Right cardiac atrium (tissue), 5 donors: Measurements from ENCODE around the gene LRP1B. TPM values are rescaled to one million over a fixed set of nuclear protein-coding genes. Genes with fewer than 3 reads are reported as not detected.

Source experiments
- ATAC-seq, 2 donors: fragments of 200-7000 bp; cut with Tn5 transposase; one replicate each; pipeline versions ENCODE4 v1.8.0 to v1.9.1; 2020; ENCODE audit warnings: moderate library complexity in 2 of 2, mild to moderate bottlenecking in 1 of 2
- DNase-seq, 3 donors: peaks; one replicate each; pipeline ENCODE4 v3.0.0-alpha.2; 2020
- H3K27ac ChIP-seq: one replicate; pipeline ENCODE4 v1.5.1; 2013; ENCODE audit warnings: mild to moderate bottlenecking, low read length, control low read depth, moderate library complexity
- H3K27me3 ChIP-seq: one replicate; pipeline ENCODE4 v1.6.1; 2013; ENCODE audit not compliant: control insufficient read depth, insufficient read depth
- H3K4me1 ChIP-seq: one replicate; pipeline ENCODE4 v1.6.1; 2013; ENCODE audit warnings: low read length; ENCODE audit not compliant: control insufficient read depth, insufficient read depth
- H3K4me3 ChIP-seq: one replicate; pipeline ENCODE4 v1.5.1; 2013; ENCODE audit warnings: low read length, control low read depth
- H3K9me3 ChIP-seq: one replicate; pipeline ENCODE4 v1.6.1; 2013; ENCODE audit warnings: low read length; ENCODE audit not compliant: control insufficient read depth
- WGBS: extraction: QIAGEN DNeasy Blood & Tissue Kit; methylation state at CpG from one replicate; pipeline ENCODE4 v1.1.7; 2013; 5-methylcytosine and 5-hydroxymethylcytosine counted together
- intact Hi-C, 4 donors: fragments of 100-400 bp; cut with DNase I; formaldehyde crosslinking; loops; one replicate each; pipeline versions ENCODE4 v1.11.0 to v1.14.0; 2022 to 2023
- polyA plus RNA-seq: library from polyadenylated mRNA; stranded (reverse); fragments of 200-250 nt; gene quantifications from one replicate; pipeline ENCODE4 v1.2.3, GENCODE V29; 2013
- total RNA-seq, 4 donors: library from RNA; stranded (reverse); fragmentation: NEBNext Ultra II Directional; extraction: Animal tissue kit (Norgen Biotek cat#: 25700); gene quantifications; one replicate each; pipeline ENCODE4 v1.2.1, GENCODE V29; 2021
- donor health status: healthy with polysubstance abuse.
- donor health status: DM: no; HTN: yes; CAD: no.
- donor health status: DM: no; HTN: no; CAD: no.
- donor health status: DM: no; HTN: yes; CAD: no; lungs with severe emphysema.
- donor health status: DM: yes; HTN: yes; CAD: no.

The LRP1B gene
- total and polyA plus RNA-seq, 5 donors, result 0.21 to 1.8 (median 0.34) TPM

GRCh38 chr2:141888987-141889555 is 241.7 kb downstream of the LRP1B start:
- DNase-seq (no peak), ATAC-seq (no peak)
- Histone ChIP-seq H3K4me1 (no peaks in the 10 kb centered on the region), H3K27me3 (no peaks in the 10 kb centered on the region), H3K4me3 (no peak overlapping the region), H3K27ac (no peak overlapping the region), H3K9me3 (no peaks in the 10 kb centered on the region)
- 75% methylated on average over 1 of the region's 1 CpG for WGBS
- intact Hi-C loops, result no loop called here

- Histone ChIP-seq H3K27me3 (no peaks in the 10 kb centered on the region), H3K4me1 (no peaks in the 10 kb centered on the region), H3K27ac (no peak overlapping the region), H3K9me3 (no peaks in the 10 kb centered on the region), H3K4me3 (no peak overlapping the region)
- WGBS, result 58% methylated on average over 3 of the region's 3 CpGs
- no peak for ATAC-seq
- intact Hi-C loops, result no loop called here
- no peak for DNase-seq
Observed at GRCh38 chr2:141887363-141887762, 243.5 kb downstream of the LRP1B start.

GRCh38 chr2:141878016-141878415 is 252.8 kb downstream of the LRP1B start:
- Histone ChIP-seq H3K4me1 (no peaks in the 10 kb centered on the region), H3K27ac (no peak overlapping the region), H3K9me3 (no peaks in the 10 kb centered on the region), H3K4me3 (no peak overlapping the region), H3K27me3 (no peaks in the 10 kb centered on the region)
- ATAC-seq (no peak), DNase-seq (no peak)
- intact Hi-C loops, result no loop called here
- 93% methylated on average over 1 of the region's 1 CpG for WGBS

GRCh38 chr2:141871913-141872634 is 258.7 kb downstream of the LRP1B start:
- DNase-seq, result no peak
- Histone ChIP-seq H3K27me3 (no peaks in the 10 kb centered on the region), H3K4me3 (no peak overlapping the region), H3K27ac (no peak overlapping the region), H3K9me3 (no peaks in the 10 kb centered on the region), H3K4me1 (no peaks in the 10 kb centered on the region)
- WGBS, result 44% methylated on average over 3 of the region's 3 CpGs
- ATAC-seq, result no peak
- intact Hi-C loops, result no loop called here

GRCh38 chr2:141869572-141869971 is 261.2 kb downstream of the LRP1B start:
- Histone ChIP-seq H3K4me3 (no peak overlapping the region), H3K27me3 (no peaks in the 10 kb centered on the region), H3K9me3 (no peaks in the 10 kb centered on the region), H3K27ac (no peak overlapping the region), H3K4me1 (no peaks in the 10 kb centered on the region)
- 88% methylated on average over 1 of the region's 1 CpG for WGBS
- no peak for ATAC-seq
- intact Hi-C loops, result no loop called here
- no peak for DNase-seq

- intact Hi-C loops, result no loop called here
- Histone ChIP-seq H3K27me3 (no peaks in the 10 kb centered on the region), H3K27ac (no peak overlapping the region), H3K9me3 (no peaks in the 10 kb centered on the region), H3K4me1 (no peaks in the 10 kb centered on the region), H3K4me3 (no peak overlapping the region)
- DNase-seq (no peak), ATAC-seq (no peak)
Observed at GRCh38 chr2:141863964-141864363, 266.9 kb downstream of the LRP1B start.

- no peak for DNase-seq
- no peak overlapping the region for H3K27ac ChIP-seq
- no peaks in the 10 kb centered on the region for H3K9me3 ChIP-seq
- H3K27me3 ChIP-seq, result no peaks in the 10 kb centered on the region
- no peaks in the 10 kb centered on the region for H3K4me1 ChIP-seq
- no peak for ATAC-seq
- H3K4me3 ChIP-seq, result no peak overlapping the region
- 81% methylated on average over 5 of the region's 5 CpGs for WGBS
- intact Hi-C loops, result no loop called here
Observed at GRCh38 chr2:141856215-141856919, 274.4 kb downstream of the LRP1B start.

GRCh38 chr2:141848191-141848590 is 282.6 kb downstream of the LRP1B start:
- H3K9me3 ChIP-seq, result no peaks in the 10 kb centered on the region
- H3K27me3 ChIP-seq, result no peaks in the 10 kb centered on the region
- 79% methylated on average over 1 of the region's 1 CpG for WGBS
- H3K4me3 ChIP-seq, result no peak overlapping the region
- H3K27ac ChIP-seq, result no peak overlapping the region
- ATAC-seq (no peak), DNase-seq (no peak)
- no peaks in the 10 kb centered on the region for H3K4me1 ChIP-seq
- intact Hi-C loops, result no loop called here

- Histone ChIP-seq H3K27me3 (no peaks in the 10 kb centered on the region), H3K27ac (no peak overlapping the region), H3K4me1 (no peaks in the 10 kb centered on the region), H3K4me3 (no peak overlapping the region), H3K9me3 (no peaks in the 10 kb centered on the region)
- ATAC-seq (no peak), DNase-seq (no peak)
- WGBS, result 84% methylated on average over 2 of the region's 2 CpGs
- intact Hi-C loops, result no loop called here
Observed at GRCh38 chr2:141844231-141844630, 286.6 kb downstream of the LRP1B start.

- 77% methylated on average over 1 of the region's 1 CpG for WGBS
- intact Hi-C loops, result no loop called here
- no peak overlapping the region for H3K27ac ChIP-seq
- no peaks in the 10 kb centered on the region for H3K4me1 ChIP-seq
- DNase-seq, result no peak
- no peak overlapping the region for H3K4me3 ChIP-seq
- no peak for ATAC-seq
- H3K9me3 ChIP-seq, result no peaks in the 10 kb centered on the region
- H3K27me3 ChIP-seq, result no peaks in the 10 kb centered on the region
Observed at GRCh38 chr2:141835103-141835502, 295.7 kb downstream of the LRP1B start.

- WGBS, result 85% methylated on average over 6 of the region's 6 CpGs
- DNase-seq (no peak), ATAC-seq (no peak)
- H3K9me3 ChIP-seq, result no peaks in the 10 kb centered on the region
- no peaks in the 10 kb centered on the region for H3K4me1 ChIP-seq
- H3K27me3 ChIP-seq, result no peaks in the 10 kb centered on the region
- H3K27ac ChIP-seq, result no peak overlapping the region
- intact Hi-C loops, result no loop called here
- H3K4me3 ChIP-seq, result no peak overlapping the region
Observed at GRCh38 chr2:141828761-141829160, 302.1 kb downstream of the LRP1B start.
